ENCODE results near the gene MKNK1.

MKNK1 gene

GRCh38 chr1:46536527-46536926 lies 67.5 kb downstream of the MKNK1 start:
- DNase-seq = no peak

GRCh38 chr1:46535063-46535462 lies 69.0 kb downstream of the MKNK1 start:
- DNase-seq = no peak

DNA sequence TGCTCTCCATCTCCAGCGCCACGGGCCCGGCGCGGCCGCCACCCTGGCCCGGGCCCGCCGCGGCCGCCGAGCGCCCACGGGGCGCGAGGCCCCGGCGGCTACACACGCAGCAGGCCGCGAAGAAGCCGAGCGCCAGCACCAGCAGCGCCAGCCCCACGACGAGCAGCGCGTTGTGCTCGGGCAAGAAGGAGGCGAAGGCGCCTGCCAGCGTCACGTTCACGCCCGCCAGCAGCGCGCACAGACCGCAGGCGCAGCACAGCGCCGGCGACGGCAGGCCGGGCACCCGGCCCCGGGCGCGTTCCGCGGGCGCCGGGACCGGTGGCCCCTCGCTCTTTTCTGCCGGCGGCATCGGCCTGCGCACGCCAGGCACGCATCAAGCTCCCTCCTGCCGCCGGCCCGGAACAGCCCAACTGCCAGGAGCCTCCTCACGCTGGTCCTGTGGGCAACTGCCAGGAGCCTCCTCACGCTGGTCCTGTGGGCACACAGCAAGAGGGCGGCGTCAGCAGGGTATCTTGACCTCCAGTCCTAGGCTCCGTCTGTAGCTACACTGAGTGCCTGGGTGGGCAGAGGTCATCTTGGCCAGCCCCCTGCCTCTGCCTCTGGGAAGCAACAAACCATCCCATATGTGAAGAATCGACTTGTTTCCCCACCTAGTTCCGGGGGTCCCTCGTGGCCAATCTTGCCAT lies 70.7 kb downstream of the MKNK1 start:
- DNase-seq = peak; percentile 42 to 46

- DNase-seq = peak; percentile 65 to 66
Measured at GRCh38 chr1:46532498-46533178, 71.4 kb downstream of the MKNK1 start.

DNA sequence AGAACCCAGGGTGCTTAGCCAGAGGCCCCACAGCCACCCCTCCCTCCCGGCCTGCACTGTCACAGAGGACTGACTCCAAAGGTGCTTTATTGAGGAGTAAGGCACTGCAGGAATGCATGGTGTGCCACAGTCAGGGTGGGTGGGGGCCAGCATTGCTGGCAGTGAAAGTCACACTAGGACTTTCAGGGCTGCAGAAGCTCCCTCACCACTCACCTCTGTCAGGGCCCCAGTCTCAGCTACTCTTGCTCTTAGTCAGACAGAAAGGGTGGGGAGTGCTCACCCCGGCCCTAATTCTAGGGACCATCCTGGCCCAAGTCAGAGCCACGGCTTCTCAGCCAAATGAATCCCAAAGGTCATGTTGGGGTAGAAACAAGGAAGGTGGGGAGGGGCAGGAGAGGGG lies 72.0 kb downstream of the MKNK1 start:
- no peak for DNase-seq

- DNase-seq = no peak
Measured at GRCh38 chr1:46530791-46531409, 73.2 kb downstream of the MKNK1 start.

- no peak for DNase-seq
Measured at GRCh38 chr1:46530311-46530710, 73.8 kb downstream of the MKNK1 start.

DNA sequence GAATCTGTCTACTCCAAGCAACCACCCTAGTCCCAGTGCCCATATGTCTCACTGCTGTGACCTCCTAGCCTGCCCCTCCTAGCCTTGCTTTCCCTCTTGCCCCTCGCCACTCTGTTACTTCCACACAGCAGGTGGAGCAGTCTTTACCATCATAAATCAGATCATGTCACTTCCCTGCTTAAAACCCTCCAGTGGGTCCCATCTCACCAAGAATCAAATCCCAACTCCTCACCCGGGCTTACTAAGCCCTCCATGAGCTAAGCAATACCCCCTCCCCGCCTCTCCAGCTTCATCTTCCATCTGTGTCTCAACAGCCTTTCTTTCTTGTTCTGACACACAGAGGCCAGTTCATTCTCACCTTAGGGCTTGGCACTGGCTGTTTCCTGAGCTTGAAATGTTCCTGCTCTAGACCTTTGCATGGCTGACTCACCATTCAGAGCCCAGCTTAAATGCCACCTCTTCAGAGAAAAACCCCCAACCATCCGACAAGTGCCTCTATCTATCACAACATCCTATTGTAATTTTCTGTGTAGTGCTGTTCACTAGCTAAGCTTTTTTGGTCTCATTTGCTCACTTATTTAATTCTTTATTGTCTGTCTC lies 74.9 kb downstream of the MKNK1 start:
- DNase-seq = no peak

DNA sequence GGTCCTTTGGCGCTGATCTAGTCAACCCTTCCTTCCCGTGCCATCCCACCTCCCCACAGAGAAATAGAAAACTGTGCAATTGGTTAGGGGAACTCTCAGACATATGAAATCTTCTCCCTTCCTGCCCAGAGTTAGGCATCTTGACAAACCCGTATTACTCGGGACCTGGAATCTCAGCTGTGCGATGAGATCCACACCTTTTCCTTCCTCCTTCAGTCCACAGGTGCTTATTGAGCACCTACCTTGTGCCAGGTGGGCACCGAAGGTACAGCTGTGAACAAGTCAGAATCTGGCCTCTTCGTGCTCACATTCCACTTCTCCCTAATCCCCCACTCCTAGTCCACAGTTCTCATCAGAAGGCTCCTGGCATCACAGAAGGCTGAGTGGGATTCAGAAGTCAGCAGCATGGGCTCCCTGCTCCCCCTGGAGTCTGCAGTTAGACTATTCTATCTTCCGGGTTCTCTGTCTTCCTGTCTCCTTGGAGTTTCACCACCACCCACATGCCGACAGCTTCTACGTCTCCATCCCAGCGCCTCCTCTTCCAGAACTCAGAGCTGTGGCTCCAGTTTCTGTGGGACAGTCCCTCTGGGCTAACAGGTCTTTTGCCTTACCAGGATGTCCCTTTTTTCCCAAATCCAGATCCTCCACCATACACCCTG lies 75.6 kb downstream of the MKNK1 start:
- no peak for DNase-seq

DNA sequence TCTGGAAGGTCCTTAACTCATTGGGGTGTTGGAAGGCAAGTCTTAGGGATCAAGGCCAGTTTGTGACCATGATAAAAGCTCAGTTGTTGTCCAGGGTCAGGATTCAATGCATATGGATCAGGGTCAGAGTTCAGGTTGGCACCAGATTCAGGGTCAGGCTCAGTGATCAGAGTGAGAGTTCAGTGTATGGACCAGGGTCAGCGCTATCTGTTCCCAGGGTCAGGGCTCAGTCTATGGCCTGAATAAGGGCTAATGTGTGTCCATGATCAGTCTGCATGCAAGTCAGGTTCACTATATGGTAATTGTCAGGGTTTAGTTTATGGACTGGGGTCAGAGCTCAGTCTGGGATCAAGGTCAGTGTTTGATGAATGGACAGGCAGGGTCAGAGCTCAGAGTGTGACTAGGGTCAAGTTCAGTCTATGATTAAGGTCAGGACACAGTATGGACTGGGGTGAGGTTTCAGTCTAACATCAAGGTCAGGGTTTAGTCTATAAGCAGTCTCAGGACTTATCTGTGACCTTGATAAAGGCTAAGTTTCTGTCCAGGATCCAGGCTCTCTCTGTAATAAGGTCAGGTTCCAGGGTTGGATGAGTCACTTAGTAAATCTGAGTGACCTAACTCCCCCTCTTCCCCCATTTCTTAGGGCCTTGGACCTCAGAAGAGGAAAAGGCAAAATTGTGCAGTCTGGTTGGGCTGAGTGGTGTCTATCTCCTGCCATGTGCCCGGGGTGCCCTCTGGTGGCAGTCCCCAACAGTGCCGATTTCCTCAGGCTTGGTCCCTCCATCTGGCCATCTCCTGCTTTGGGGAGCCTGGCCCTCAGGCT lies 76.4 kb downstream of the MKNK1 start:
- DNase-seq = peak; percentile 65 to 66

GRCh38 chr1:46526691-46527291 lies 77.3 kb downstream of the MKNK1 start:
- no peak for DNase-seq

GRCh38 chr1:46526013-46526690 lies 77.9 kb downstream of the MKNK1 start:
- no peak for DNase-seq

DNA sequence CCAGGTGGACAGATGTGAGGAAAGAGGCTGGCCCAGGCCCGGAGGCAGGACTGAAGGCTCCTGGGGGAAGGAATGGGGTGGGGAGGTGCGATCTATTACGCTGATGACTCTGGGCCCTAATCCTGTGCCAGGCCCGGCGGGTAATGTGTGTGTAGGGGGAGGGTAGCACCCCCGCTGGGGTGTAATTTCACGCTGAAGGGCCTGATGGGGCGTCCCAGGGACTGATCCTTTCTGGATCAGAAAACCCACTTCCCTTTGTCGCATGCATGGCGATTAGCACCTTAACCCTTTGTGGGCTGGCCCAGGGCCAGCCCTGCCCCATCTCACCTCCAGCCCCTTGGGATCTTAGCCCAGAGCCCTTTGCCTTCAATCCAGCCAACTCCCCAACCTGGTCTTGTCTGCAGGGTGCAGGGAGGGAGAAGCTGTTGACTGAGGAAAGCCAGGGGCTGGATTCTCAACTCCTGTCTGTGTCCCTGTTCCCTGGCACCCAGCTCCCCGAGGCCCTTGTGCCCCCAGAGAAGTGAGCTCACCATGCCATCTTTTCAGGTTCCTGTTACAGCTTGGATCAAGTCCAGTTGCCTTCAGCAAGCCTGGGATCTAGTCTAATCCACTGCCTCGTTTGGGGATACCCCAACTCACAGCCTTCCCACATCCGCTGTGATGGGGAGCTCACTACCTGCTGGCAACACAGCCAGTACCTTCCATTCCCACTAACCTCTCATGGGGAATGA lies 78.7 kb downstream of the MKNK1 start:
- DNase-seq = no peak

DNA sequence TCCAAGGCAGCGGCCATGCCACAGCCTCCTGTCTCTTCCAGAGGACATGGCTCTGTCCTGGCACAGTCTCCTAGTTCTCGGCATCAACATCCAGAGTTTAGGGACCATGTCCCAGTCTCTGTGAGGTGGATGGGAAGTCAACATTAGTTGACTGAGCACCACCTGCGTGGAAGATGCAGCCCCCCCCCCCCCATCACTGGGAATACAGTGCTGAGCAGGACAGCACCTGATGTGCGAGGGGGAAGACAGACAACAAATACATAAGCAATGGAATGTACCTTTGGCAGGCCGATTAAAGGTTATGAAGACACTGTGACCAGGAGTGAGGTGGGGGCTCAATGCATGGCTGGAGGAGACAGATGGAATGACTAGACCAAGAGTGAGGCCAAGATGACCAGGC lies 79.2 kb downstream of the MKNK1 start:
- no peak for DNase-seq

DNA sequence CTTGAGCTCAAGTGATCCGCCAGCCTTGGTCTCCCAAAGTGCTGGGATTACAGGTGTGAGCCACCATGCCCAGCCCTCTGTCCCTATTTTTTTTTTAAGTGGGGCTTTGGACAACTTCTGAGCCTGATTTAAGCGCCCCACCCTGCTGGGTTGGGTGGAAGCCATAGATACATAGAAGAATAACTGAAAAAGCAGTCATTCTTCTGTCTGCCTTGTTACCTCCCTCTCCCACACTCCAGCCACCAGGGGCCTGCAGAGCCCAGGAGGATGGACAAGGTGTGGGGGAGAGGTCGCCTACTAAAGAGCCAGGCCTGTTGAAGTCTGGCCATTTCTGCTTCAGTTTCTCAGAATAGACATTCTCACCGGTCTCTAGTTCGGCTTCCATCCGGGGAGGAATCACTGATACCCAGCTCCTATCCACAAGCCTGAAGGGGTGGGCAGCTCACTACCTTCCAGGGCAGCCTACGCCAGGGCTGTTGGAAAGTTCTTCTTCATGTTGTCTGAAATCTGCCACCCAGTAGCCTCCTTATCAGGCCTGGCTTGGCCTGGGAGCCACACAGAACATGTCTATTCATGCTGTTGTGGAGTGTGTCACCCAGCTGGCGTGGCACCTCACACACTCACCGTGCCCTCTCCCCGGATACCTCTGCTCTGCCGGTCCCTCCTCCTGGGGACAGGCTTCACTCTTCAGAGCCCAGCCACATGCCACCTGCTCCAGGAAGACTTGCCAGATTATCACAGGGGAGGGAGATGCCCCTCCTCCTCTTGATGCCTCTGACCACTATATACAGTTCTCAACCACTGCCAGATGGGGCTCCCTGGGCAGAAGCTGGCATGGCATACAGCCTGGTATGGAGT lies 80.3 kb downstream of the MKNK1 start:
- DNase-seq = no peak

DNA sequence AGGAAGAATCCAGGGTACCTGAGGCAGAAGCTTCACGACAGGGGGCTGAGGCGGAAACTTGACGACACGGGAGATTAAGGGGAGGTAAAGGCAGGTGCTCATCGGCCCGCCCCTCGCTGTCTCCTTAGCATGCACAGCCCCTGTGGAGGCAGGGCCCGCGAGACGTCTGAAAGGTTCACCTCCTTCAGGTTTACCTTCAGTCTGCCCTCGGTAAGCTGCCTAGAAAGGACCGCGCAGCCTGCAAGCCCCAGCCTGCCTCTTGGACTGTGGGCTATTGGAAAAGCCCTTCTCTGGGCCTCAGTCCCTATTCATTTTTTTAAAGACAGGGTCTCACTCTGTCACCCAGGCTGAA lies 81.1 kb downstream of the MKNK1 start:
- DNase-seq = no peak

- DNase-seq = peak; percentile 18 to 21
Measured at GRCh38 chr1:46522184-46522968, 81.7 kb downstream of the MKNK1 start.

GRCh38 chr1:46521414-46521813 lies 82.7 kb downstream of the MKNK1 start:
- DNase-seq = no peak
